SU-DHL-6 (cell line): ENCODE results near the gene TCP11.

Source experiments
- H2AFZ ChIP-seq: fragments of 200-600 bp; sonication (generic); 2 replicates; pipeline ENCODE4 v1.6.1; 2014; ENCODE audit warnings: low read depth, mild to moderate bottlenecking, moderate library complexity, mixed read lengths, antibody characterized with exemption, low read length; ENCODE audit not compliant: severe bottlenecking
- H3F3A ChIP-seq: fragments of 200-600 bp; shearing (Covaris generic); 2 replicates; pipeline ENCODE4 v1.6.0; 2016; ENCODE audit warnings: antibody characterized with exemption, mild to moderate bottlenecking; ENCODE audit not compliant: insufficient read depth
- H3K27ac ChIP-seq: fragments of 200-600 bp; sonication (generic); 2 replicates; pipeline ENCODE4 v1.5.1; 2016; ENCODE audit warnings: low read depth, mild to moderate bottlenecking, low read length, moderate library complexity, mixed read lengths
- H3K27me3 ChIP-seq: fragments of 200-600 bp; sonication (generic), shearing (Covaris generic); 2 replicates; pipeline ENCODE4 v1.6.0; 2014; ENCODE audit warnings: mild to moderate bottlenecking, low read length
- H3K36me3 ChIP-seq: fragments of 200-600 bp; sonication (generic); 2 replicates; pipeline ENCODE4 v1.6.1; 2014; ENCODE audit warnings: mild to moderate bottlenecking, low read length, mixed read lengths
- H3K4me2 ChIP-seq: fragments of 300-600, 200-600 bp; shearing (Covaris generic), sonication (generic); 2 replicates; pipeline ENCODE4 v1.6.0; 2014; ENCODE audit warnings: low read length, low read depth, mild to moderate bottlenecking; ENCODE audit not compliant: poor library complexity, severe bottlenecking
- H3K4me3 ChIP-seq: fragments of 200-600 bp; sonication (generic); 2 replicates; pipeline ENCODE4 v1.5.1; 2014; ENCODE audit warnings: antibody characterized with exemption, low read length, mild to moderate bottlenecking, mixed read lengths; ENCODE audit not compliant: insufficient read depth, poor library complexity, severe bottlenecking
- H3K79me2 ChIP-seq: fragments of 200-600 bp; sonication (generic); 2 replicates; pipeline ENCODE4 v1.6.1; 2014; ENCODE audit warnings: mild to moderate bottlenecking, low read length, moderate library complexity; ENCODE audit not compliant: insufficient read depth
- H3K9ac ChIP-seq: fragments of 200-600 bp; sonication (generic); 2 replicates; pipeline ENCODE4 v1.7.0; 2014; ENCODE audit warnings: mild to moderate bottlenecking, low read length
- H3K9me2 ChIP-seq: fragments of 200-600 bp; sonication (generic); replicated peaks from 2 replicates; pipeline ENCODE4 v1.6.1; 2014; ENCODE audit warnings: low read length; ENCODE audit not compliant: insufficient read depth
- H3K9me3 ChIP-seq: fragments of 200-600 bp; sonication (generic); 2 replicates; pipeline ENCODE4 v1.6.1; 2014; ENCODE audit warnings: low read length, mixed read lengths; ENCODE audit not compliant: insufficient read depth
- H4K20me1 ChIP-seq: fragments of 200-600 bp; sonication (generic); 2 replicates; pipeline ENCODE4 v1.6.1; 2014; ENCODE audit warnings: low read depth, mild to moderate bottlenecking, antibody characterized with exemption, low read length, moderate library complexity, mixed read lengths
- EZH2phosphoT487 ChIP-seq: fragments of 200-600 bp; sonication (generic), shearing (Covaris generic); conservative IDR thresholded peaks from 2 replicates; pipeline ENCODE4 v1.6.1; 2018; ENCODE audit warnings: mild to moderate bottlenecking, antibody characterized with exemption, low read length, moderate library complexity, mixed read lengths
- TF ChIP-seq, protein P1 (sequence below): fragments of 200-600 bp; sonication (generic); IDR thresholded peaks from one replicate; pipeline ENCODE4 v1.5.1; 2017; ENCODE audit warnings: antibody characterized with exemption, mild to moderate bottlenecking, low read length, moderate library complexity; ENCODE audit not compliant: insufficient read depth, poor library complexity, severe bottlenecking

TCP11 gene

GRCh38 chr6:35149891-35150566 lies 8.9 kb upstream of the TCP11 start:
- H3K79me2 ChIP-seq = no peaks in the 10 kb centered on the region
- H4K20me1 ChIP-seq = no peaks in the 10 kb centered on the region
- H3K4me2 ChIP-seq = no peak overlapping the region
- no peaks in the 10 kb centered on the region for H3K9me3 ChIP-seq
- H3K9ac ChIP-seq = no peak overlapping the region
- H3K27ac ChIP-seq = no peak overlapping the region
- H3K9me2 ChIP-seq = no peaks in the 10 kb centered on the region
- no peak for TF ChIP-seq EZH2phosphoT487
- TF ChIP-seq, protein P1, sequence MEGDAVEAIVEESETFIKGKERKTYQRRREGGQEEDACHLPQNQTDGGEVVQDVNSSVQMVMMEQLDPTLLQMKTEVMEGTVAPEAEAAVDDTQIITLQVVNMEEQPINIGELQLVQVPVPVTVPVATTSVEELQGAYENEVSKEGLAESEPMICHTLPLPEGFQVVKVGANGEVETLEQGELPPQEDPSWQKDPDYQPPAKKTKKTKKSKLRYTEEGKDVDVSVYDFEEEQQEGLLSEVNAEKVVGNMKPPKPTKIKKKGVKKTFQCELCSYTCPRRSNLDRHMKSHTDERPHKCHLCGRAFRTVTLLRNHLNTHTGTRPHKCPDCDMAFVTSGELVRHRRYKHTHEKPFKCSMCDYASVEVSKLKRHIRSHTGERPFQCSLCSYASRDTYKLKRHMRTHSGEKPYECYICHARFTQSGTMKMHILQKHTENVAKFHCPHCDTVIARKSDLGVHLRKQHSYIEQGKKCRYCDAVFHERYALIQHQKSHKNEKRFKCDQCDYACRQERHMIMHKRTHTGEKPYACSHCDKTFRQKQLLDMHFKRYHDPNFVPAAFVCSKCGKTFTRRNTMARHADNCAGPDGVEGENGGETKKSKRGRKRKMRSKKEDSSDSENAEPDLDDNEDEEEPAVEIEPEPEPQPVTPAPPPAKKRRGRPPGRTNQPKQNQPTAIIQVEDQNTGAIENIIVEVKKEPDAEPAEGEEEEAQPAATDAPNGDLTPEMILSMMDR = no peak
- H3K36me3 ChIP-seq = no peaks in the 10 kb centered on the region
- no peak overlapping the region for H2AFZ ChIP-seq
- H3K27me3 ChIP-seq = no peaks in the 10 kb centered on the region
- H3F3A ChIP-seq = no peaks in the 10 kb centered on the region
- no peak overlapping the region for H3K4me3 ChIP-seq

DNA sequence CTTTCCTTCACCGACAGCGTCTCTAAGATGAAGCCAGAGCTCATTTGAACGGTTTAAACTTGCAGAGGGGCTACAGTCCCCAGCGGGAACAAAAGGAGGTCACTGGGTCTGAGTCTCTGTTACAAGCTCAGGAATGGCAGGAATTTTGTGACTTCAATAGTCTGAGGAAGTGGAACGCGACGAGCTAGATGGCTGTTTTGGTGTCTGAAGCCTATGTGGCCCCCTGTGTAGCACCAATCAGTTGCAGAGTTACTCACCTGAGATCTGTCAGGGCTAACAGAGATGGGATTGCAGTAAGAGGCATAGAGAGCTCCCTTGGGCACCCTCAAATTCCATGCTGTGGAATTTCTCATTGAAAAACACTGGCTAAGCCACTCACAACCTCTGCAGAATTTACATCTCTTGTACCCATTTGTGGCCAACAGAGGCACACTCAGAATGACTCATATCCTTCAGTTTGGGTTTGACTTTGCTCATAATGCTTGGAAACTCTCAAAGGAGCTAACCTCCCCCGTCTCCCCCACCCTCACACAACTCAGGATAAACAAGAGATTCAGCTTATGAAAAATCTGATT lies 7.1 kb upstream of the TCP11 start:
- no peaks in the 10 kb centered on the region for H3F3A ChIP-seq
- no peaks in the 10 kb centered on the region for H3K79me2 ChIP-seq
- H3K4me3 ChIP-seq = no peak overlapping the region
- H2AFZ ChIP-seq = no peak overlapping the region
- no peak overlapping the region for H3K9ac ChIP-seq
- H4K20me1 ChIP-seq = no peaks in the 10 kb centered on the region
- H3K4me2 ChIP-seq = no peak overlapping the region
- no peaks in the 10 kb centered on the region for H3K36me3 ChIP-seq
- no peaks in the 10 kb centered on the region for H3K9me2 ChIP-seq
- TF ChIP-seq EZH2phosphoT487 = no peak
- TF ChIP-seq, protein P1 = no peak
- H3K27me3 ChIP-seq = no peaks in the 10 kb centered on the region
- no peaks in the 10 kb centered on the region for H3K9me3 ChIP-seq
- no peak overlapping the region for H3K27ac ChIP-seq

DNA sequence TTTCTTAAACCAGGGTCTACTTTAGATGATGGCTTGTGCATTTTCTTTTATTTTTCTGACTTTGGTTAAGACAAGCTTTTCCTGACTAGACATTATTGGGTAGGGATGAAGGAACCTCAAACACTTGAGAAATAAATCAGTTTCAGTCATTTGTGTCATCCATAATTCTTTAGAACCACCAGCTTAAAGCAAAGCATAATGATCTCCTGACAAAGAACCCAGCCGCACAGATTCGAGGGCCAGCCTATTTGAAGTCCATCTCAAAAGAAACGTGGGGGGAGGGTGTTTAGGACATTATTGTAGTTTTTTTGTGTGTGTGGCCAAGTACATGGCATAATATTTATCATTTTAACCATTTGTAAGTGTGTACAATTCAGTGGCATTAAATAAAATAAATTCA lies 6.3 kb upstream of the TCP11 start:
- Histone ChIP-seq H3K9me3 (no peaks in the 10 kb centered on the region), H3K79me2 (no peaks in the 10 kb centered on the region), H3K9me2 (no peaks in the 10 kb centered on the region), H3F3A (no peaks in the 10 kb centered on the region), H3K4me2 (no peak overlapping the region), H3K36me3 (no peaks in the 10 kb centered on the region), H3K27me3 (no peaks in the 10 kb centered on the region), H3K4me3 (no peak overlapping the region), H2AFZ (no peak overlapping the region), H3K27ac (no peak overlapping the region), H4K20me1 (no peaks in the 10 kb centered on the region), H3K9ac (no peak overlapping the region)
- TF ChIP-seq, protein P1 = no peak
- TF ChIP-seq EZH2phosphoT487 = no peak
